HG03432 (cell line): Measurements from ENCODE around the gene SSX2IP.
A peak's percentile ranks its signal among the peaks of the same experiment; 100 is the strongest.
"Not testable (repeated sequence)": the region's sequence is repeated elsewhere in the genome, so short reads cannot be mapped to it uniquely, and the experiment has no call there.

Source experiments
- ATAC-seq: cut with Tn5 transposase; IDR thresholded peaks from one replicate; pipeline ENCODE4 v1.9.1; 2021; ENCODE audit warnings: mild to moderate bottlenecking, moderate library complexity; ENCODE audit not compliant: unreplicated experiment

The SSX2IP gene

GRCh38 chr1:84677415-84678099 lies 12.7 kb downstream of the SSX2IP start:
- ATAC-seq: no peak

- no peak for ATAC-seq
Observed at GRCh38 chr1:84675631-84676030, 14.6 kb downstream of the SSX2IP start.

- ATAC-seq: no peak
Observed at GRCh38 chr1:84675106-84675505, 15.2 kb downstream of the SSX2IP start.

GRCh38 chr1:84674705-84675104 lies 15.6 kb downstream of the SSX2IP start:
- no peak for ATAC-seq

- ATAC-seq: no peak
Observed at GRCh38 chr1:84674021-84674420, 16.2 kb downstream of the SSX2IP start.

GRCh38 chr1:84672080-84672854 lies 18.0 kb downstream of the SSX2IP start:
- no peak for ATAC-seq

GRCh38 chr1:84669831-84670230 lies 20.4 kb downstream of the SSX2IP start:
- no peak for ATAC-seq

GRCh38 chr1:84668185-84668584 lies 22.1 kb downstream of the SSX2IP start:
- ATAC-seq: no peak

- no peak for ATAC-seq
Observed at GRCh38 chr1:84665703-84666317, 24.5 kb downstream of the SSX2IP start.

- ATAC-seq: no peak
Observed at GRCh38 chr1:84653130-84653677, 37.1 kb downstream of the SSX2IP start.

- no peak for ATAC-seq
Observed at GRCh38 chr1:84644472-84644871, 45.8 kb downstream of the SSX2IP start.

- ATAC-seq: no peak
Observed at GRCh38 chr1:84643183-84643582, 47.1 kb downstream of the SSX2IP start.

GRCh38 chr1:84642774-84643173 lies 47.5 kb downstream of the SSX2IP start:
- no peak for ATAC-seq

GRCh38 chr1:84639731-84640130 lies 50.5 kb downstream of the SSX2IP start:
- not testable (repeated sequence) for ATAC-seq

GRCh38 chr1:84635429-84635828 lies 54.8 kb downstream of the SSX2IP start:
- no peak for ATAC-seq

GRCh38 chr1:84634536-84635205 lies 55.6 kb downstream of the SSX2IP start:
- no peak for ATAC-seq

- ATAC-seq: peak; percentile 67
Observed at GRCh38 chr1:84632673-84633434, 57.4 kb downstream of the SSX2IP start.

GRCh38 chr1:84632137-84632536 lies 58.1 kb downstream of the SSX2IP start:
- ATAC-seq: no peak

GRCh38 chr1:84624876-84625275 lies 65.4 kb downstream of the SSX2IP start:
- no peak for ATAC-seq

GRCh38 chr1:84621553-84621952 lies 68.7 kb downstream of the SSX2IP start:
- no peak for ATAC-seq
